Loucy (cell line): ENCODE results near the gene TMEM147.

Source experiments
- EZH2phosphoT487 ChIP-seq: fragments of 200-600 bp; IDR thresholded peaks from 2 replicates; pipeline ENCODE4 v1.6.1; 2018; ENCODE audit warnings: antibody characterized with exemption, mild to moderate bottlenecking, moderate library complexity, borderline replicate concordance
- TF ChIP-seq, protein P1 (sequence below): fragments of 200-600 bp; sonication (generic); conservative IDR thresholded peaks from 2 replicates; pipeline ENCODE4 v1.5.1; 2014; ENCODE audit warnings: mild to moderate bottlenecking, antibody characterized with exemption, low read length

- TF ChIP-seq, protein P1, sequence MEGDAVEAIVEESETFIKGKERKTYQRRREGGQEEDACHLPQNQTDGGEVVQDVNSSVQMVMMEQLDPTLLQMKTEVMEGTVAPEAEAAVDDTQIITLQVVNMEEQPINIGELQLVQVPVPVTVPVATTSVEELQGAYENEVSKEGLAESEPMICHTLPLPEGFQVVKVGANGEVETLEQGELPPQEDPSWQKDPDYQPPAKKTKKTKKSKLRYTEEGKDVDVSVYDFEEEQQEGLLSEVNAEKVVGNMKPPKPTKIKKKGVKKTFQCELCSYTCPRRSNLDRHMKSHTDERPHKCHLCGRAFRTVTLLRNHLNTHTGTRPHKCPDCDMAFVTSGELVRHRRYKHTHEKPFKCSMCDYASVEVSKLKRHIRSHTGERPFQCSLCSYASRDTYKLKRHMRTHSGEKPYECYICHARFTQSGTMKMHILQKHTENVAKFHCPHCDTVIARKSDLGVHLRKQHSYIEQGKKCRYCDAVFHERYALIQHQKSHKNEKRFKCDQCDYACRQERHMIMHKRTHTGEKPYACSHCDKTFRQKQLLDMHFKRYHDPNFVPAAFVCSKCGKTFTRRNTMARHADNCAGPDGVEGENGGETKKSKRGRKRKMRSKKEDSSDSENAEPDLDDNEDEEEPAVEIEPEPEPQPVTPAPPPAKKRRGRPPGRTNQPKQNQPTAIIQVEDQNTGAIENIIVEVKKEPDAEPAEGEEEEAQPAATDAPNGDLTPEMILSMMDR = no peak
- no peak for TF ChIP-seq EZH2phosphoT487
Observed at GRCh38 chr19:35549879-35550523, 4.6 kb downstream of the TMEM147 start.
